Neural progenitor cell (in vitro differentiated cells): Measurements from ENCODE around the gene THRB. TPM values are rescaled to one million over a fixed set of nuclear protein-coding genes. Genes with fewer than 3 reads are reported as not detected.
A peak's percentile ranks its signal among the peaks of the same experiment; 100 is the strongest.

Experiments
- DNase-seq: peaks from one replicate; pipeline ENCODE4 v3.0.0-alpha.2; 2016; ENCODE audit warnings: low spot score
- H2AFZ ChIP-seq: fragments of 200-600 bp; sonication (generic); replicated peaks from 2 replicates; pipeline ENCODE4 v1.6.1; 2016; ENCODE audit warnings: antibody characterized with exemption
- H3F3A ChIP-seq: fragments of 200-600 bp; sonication (generic); 2 replicates; pipeline ENCODE4 v1.6.1; 2016; ENCODE audit warnings: antibody characterized with exemption, low read depth
- H3K27ac ChIP-seq: fragments of 200-600 bp; sonication (generic); 2 replicates; pipeline ENCODE4 v1.5.1; 2016; ENCODE audit warnings: mild to moderate bottlenecking
- H3K27me3 ChIP-seq: fragments of 200-600 bp; sonication (generic); 2 replicates; pipeline ENCODE4 v1.6.1; 2016; ENCODE audit warnings: mild to moderate bottlenecking, moderate library complexity
- H3K36me3 ChIP-seq: fragments of 200-600 bp; sonication (generic); 2 replicates; pipeline ENCODE4 v1.5.1; 2016
- H3K4me1 ChIP-seq: fragments of 200-600 bp; sonication (generic); 2 replicates; pipeline ENCODE4 v1.6.1; 2016; ENCODE audit warnings: mixed run types
- H3K4me2 ChIP-seq: fragments of 200-600 bp; sonication (generic); 2 replicates; pipeline ENCODE4 v1.6.1; 2016
- H3K4me3 ChIP-seq: fragments of 200-600 bp; sonication (generic); 2 replicates; pipeline ENCODE4 v1.5.1; 2016
- H3K79me2 ChIP-seq: fragments of 200-600 bp; sonication (generic); 2 replicates; pipeline ENCODE4 v1.6.1; 2016; ENCODE audit warnings: low read depth
- H3K9ac ChIP-seq: fragments of 200-600 bp; sonication (generic); 2 replicates; pipeline ENCODE4 v1.6.1; 2016
- H3K9me3 ChIP-seq: fragments of 200-600 bp; sonication (generic); 2 replicates; pipeline ENCODE4 v1.5.1; 2016; ENCODE audit warnings: low read depth
- H4K20me1 ChIP-seq: fragments of 200-600 bp; sonication (generic); 2 replicates; pipeline ENCODE4 v1.6.1; 2016; ENCODE audit warnings: low read depth
- H3K27ac Mint-ChIP-seq: 3 replicates; pipeline ENCODE4 v1.8.0; 2021; ENCODE audit warnings: mixed read lengths
- H3K27me3 Mint-ChIP-seq: 2 replicates; pipeline ENCODE4 v1.8.0; 2022; ENCODE audit warnings: low read depth, mild to moderate bottlenecking, inconsistent platforms, moderate library complexity, mixed read lengths; ENCODE audit not compliant: insufficient read depth
- H3K36me3 Mint-ChIP-seq: 3 replicates; pipeline ENCODE4 v1.8.0; 2021; ENCODE audit warnings: mixed read lengths
- H3K4me1 Mint-ChIP-seq: 3 replicates; pipeline ENCODE4 v1.8.0; 2021; ENCODE audit warnings: mixed read lengths
- H3K4me3 Mint-ChIP-seq: 3 replicates; pipeline ENCODE4 v1.8.0; 2021; ENCODE audit warnings: mild to moderate bottlenecking, moderate library complexity, mixed read lengths
- H3K9me3 Mint-ChIP-seq: 3 replicates; pipeline ENCODE4 v1.8.0; 2020; ENCODE audit warnings: mixed read lengths
- EZH2 ChIP-seq: fragments of 200-600 bp; sonication (generic); IDR thresholded peaks from 2 replicates; pipeline ENCODE4 v1.6.1; 2017; ENCODE audit warnings: antibody characterized with exemption, mild to moderate bottlenecking, moderate library complexity
- EZH2phosphoT487 ChIP-seq: fragments of 200-600 bp; sonication (generic); IDR thresholded peaks from 2 replicates; pipeline ENCODE4 v1.6.1; 2017; ENCODE audit warnings: antibody characterized with exemption
- total RNA-seq: library from RNA; depleted of rRNA; stranded (reverse); fragments of >200 nt; gene quantifications from 2 replicates; pipeline ENCODE4 v1.2.3, GENCODE V29; 2015; ENCODE audit warnings: low replicate concordance
- TF ChIP-seq, protein P1 (sequence below): fragments of 200-600 bp; sonication (generic); IDR thresholded peaks from 2 replicates; pipeline ENCODE4 v1.5.1; 2017; ENCODE audit warnings: antibody characterized with exemption, mild to moderate bottlenecking

The THRB gene
- total RNA-seq, 1 donor from 2014 or later: 1.2 TPM

DNA sequence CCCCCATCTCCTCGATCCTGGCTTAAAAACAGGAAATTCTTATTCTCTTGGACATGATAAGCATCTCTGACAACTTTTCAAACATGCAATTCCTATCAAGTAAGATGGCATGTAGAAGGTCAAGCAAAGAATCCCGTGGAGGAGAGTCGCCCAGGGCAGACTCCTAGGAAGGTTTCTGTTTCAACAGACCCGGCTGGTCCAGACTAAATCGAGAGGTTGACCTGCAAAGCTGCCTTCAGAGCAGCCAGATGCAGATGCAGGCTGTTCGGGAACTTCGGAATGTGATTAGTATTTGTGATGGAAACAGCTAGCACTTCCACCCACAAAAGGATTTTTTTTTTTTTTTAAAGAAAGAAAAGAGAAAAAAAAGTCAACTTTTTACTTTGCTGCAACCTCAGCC is 332.8 kb downstream of the THRB start:
- no peaks in the 10 kb centered on the region for H3K9me3 ChIP-seq
- no peak overlapping the region for H3K9ac ChIP-seq
- H2AFZ ChIP-seq: no peak overlapping the region
- H3F3A ChIP-seq: no peaks in the 10 kb centered on the region
- H3K36me3 Mint-ChIP-seq: no peaks in the 10 kb centered on the region
- H3K4me3 Mint-ChIP-seq: no peak overlapping the region
- peaks cover 15% of the 10 kb centered on the region for H3K4me1 Mint-ChIP-seq
- no peaks in the 10 kb centered on the region for H4K20me1 ChIP-seq
- no peaks in the 10 kb centered on the region for H3K27me3 ChIP-seq
- DNase-seq: peak; percentile 13
- no peaks in the 10 kb centered on the region for H3K79me2 ChIP-seq
- no peak overlapping the region for H3K4me3 ChIP-seq
- H3K27me3 Mint-ChIP-seq: peaks cover 2% of the 10 kb centered on the region
- no peak overlapping the region for H3K4me2 ChIP-seq
- H3K36me3 ChIP-seq: no peaks in the 10 kb centered on the region
- no peak for TF ChIP-seq EZH2phosphoT487
- TF ChIP-seq, protein P1, sequence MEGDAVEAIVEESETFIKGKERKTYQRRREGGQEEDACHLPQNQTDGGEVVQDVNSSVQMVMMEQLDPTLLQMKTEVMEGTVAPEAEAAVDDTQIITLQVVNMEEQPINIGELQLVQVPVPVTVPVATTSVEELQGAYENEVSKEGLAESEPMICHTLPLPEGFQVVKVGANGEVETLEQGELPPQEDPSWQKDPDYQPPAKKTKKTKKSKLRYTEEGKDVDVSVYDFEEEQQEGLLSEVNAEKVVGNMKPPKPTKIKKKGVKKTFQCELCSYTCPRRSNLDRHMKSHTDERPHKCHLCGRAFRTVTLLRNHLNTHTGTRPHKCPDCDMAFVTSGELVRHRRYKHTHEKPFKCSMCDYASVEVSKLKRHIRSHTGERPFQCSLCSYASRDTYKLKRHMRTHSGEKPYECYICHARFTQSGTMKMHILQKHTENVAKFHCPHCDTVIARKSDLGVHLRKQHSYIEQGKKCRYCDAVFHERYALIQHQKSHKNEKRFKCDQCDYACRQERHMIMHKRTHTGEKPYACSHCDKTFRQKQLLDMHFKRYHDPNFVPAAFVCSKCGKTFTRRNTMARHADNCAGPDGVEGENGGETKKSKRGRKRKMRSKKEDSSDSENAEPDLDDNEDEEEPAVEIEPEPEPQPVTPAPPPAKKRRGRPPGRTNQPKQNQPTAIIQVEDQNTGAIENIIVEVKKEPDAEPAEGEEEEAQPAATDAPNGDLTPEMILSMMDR: no peak
- no peak for TF ChIP-seq EZH2
- no peak overlapping the region for H3K27ac Mint-ChIP-seq
- no peaks in the 10 kb centered on the region for H3K9me3 Mint-ChIP-seq
- peaks cover 3% of the 10 kb centered on the region for H3K4me1 ChIP-seq
- no peak overlapping the region for H3K27ac ChIP-seq

DNA sequence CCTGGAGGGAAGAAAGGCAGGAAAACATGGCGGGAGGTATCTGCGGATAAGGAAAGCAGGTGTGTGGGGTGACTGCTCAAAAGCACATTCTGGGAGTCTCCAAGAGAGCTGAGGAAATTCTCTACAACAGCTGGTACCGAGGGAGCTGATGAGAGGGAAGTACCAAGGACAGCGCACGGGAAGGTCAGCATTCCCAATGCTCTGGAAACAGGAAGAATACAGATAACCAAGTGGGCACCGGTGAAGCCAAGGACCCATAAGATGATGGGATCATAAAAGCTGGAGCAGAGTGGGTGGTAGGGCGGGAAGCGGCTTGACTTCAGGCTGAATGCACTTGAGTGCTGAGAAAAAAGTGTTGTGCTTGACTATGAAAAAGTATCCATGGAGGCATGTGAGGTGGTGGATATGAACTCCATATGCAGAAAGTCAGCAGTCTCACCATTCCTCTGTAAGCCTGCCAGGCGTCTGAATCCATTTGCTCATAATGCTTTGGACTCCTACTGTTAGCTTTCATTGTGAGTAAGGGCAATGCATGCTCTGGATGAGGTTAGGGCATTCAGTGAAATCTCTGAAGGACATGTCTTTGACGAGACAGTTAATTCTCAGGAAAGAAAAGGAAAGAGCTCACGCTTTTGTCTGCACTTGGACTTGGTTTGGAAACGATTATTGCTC is 334.1 kb downstream of the THRB start:
- no peak overlapping the region for H3K27ac Mint-ChIP-seq
- no peak overlapping the region for H3K4me2 ChIP-seq
- DNase-seq: peak; percentile 59
- peaks cover 15% of the 10 kb centered on the region for H3K4me1 Mint-ChIP-seq
- no peak overlapping the region for H2AFZ ChIP-seq
- TF ChIP-seq, protein P1: no peak
- TF ChIP-seq EZH2: no peak
- TF ChIP-seq EZH2phosphoT487: no peak
- no peak overlapping the region for H3K27ac ChIP-seq
- H3K36me3 ChIP-seq: no peaks in the 10 kb centered on the region
- no peaks in the 10 kb centered on the region for H3K27me3 ChIP-seq
- H3F3A ChIP-seq: no peaks in the 10 kb centered on the region
- H4K20me1 ChIP-seq: no peaks in the 10 kb centered on the region
- no peak overlapping the region for H3K9ac ChIP-seq
- no peak overlapping the region for H3K4me3 ChIP-seq
- no peaks in the 10 kb centered on the region for H3K79me2 ChIP-seq
- no peaks in the 10 kb centered on the region for H3K9me3 ChIP-seq
- no peaks in the 10 kb centered on the region for H3K9me3 Mint-ChIP-seq
- H3K4me3 Mint-ChIP-seq: no peak overlapping the region
- H3K27me3 Mint-ChIP-seq: peaks cover 2% of the 10 kb centered on the region
- no peaks in the 10 kb centered on the region for H3K36me3 Mint-ChIP-seq
- peaks cover 7% of the 10 kb centered on the region for H3K4me1 ChIP-seq

DNA sequence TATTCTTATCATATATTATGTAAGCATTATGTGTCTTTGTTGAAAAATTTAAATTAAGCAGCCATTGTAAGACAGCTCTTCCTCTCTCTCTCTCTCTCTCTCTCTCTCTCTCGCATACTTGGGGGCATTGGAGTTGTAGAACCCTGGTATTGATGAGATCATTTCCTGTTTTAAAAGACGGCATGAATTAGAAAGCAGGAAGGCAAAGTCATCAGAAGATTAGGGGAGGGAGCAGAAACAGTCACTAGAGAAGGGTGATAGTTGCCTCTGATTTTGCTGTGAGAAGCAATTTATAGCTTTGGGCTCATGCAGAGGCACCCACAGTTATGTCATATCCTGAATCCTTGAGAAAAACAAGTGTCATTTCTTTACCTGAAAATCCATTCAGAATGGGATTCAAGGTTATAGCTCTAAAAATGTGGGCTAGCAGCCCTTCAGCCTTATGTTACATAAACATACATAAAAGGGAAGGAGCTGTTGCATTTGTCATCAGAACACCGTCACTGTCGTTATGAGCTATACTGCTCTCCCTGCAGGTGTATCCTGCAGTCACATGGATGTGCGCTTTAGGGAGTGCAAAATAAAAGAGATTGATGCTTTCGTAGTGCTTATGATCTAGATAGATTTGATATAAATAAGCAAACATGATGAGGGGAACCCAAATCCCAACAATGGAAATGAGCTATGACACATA is 335.7 kb downstream of the THRB start:
- H3K4me1 ChIP-seq: peaks cover 7% of the 10 kb centered on the region
- no peaks in the 10 kb centered on the region for H3F3A ChIP-seq
- H2AFZ ChIP-seq: no peak overlapping the region
- H3K4me3 ChIP-seq: no peak overlapping the region
- Mint-ChIP-seq H3K36me3 (no peaks in the 10 kb centered on the region), H3K4me3 (no peak overlapping the region), H3K4me1 (peaks cover 15% of the 10 kb centered on the region), H3K27ac (no peak overlapping the region), H3K9me3 (no peaks in the 10 kb centered on the region), H3K27me3 (no peaks in the 10 kb centered on the region)
- no peaks in the 10 kb centered on the region for H4K20me1 ChIP-seq
- H3K27ac ChIP-seq: no peak overlapping the region
- no peaks in the 10 kb centered on the region for H3K9me3 ChIP-seq
- H3K36me3 ChIP-seq: no peaks in the 10 kb centered on the region
- H3K27me3 ChIP-seq: no peaks in the 10 kb centered on the region
- H3K4me2 ChIP-seq: no peak overlapping the region
- H3K79me2 ChIP-seq: no peaks in the 10 kb centered on the region
- H3K9ac ChIP-seq: no peak overlapping the region
- no peak for DNase-seq
- TF ChIP-seq EZH2phosphoT487 (no peak), EZH2 (no peak)
- TF ChIP-seq, protein P1: no peak
